Lung (tissue), 12 donors: Measurements from ENCODE around the gene CSAG2. TPM values are rescaled to one million over a fixed set of nuclear protein-coding genes. Genes with fewer than 3 reads are reported as not detected.
"Not testable (repeated sequence)": the region's sequence is repeated elsewhere in the genome, so short reads cannot be mapped to it uniquely, and the experiment has no call there.

Source experiments
- ATAC-seq: fragments of 200-7000 bp; cut with Tn5 transposase; one replicate; pipeline ENCODE4 v1.9.1; 2020; ENCODE audit warnings: moderate number of reproducible peaks; ENCODE audit not compliant: insufficient read depth, low FRiP score
- DNase-seq, 3 donors: peaks; one replicate each; pipeline ENCODE4 v3.0.0-alpha.2; 2013 to 2017
- H3K27ac ChIP-seq, 2 donors: one replicate each; pipeline ENCODE4 v1.5.1; 2013; ENCODE audit warnings: mild to moderate bottlenecking in 2 of 2, moderate library complexity in 2 of 2, control low read depth in 1 of 2, inconsistent platforms in 1 of 2, low read depth in 1 of 2, low read length in 1 of 2
- H3K27me3 ChIP-seq, 3 donors: one replicate each; pipeline ENCODE4 v1.5.1; 2013; ENCODE audit warnings: low read length in 2 of 3; ENCODE audit not compliant: control insufficient read depth in 3 of 3, insufficient read depth in 3 of 3
- H3K36me3 ChIP-seq, 4 donors: one replicate each; pipeline ENCODE4 v1.5.1; 2013; ENCODE audit warnings: low read length in 4 of 4, mild to moderate bottlenecking in 1 of 4, moderate library complexity in 1 of 4; ENCODE audit not compliant: control insufficient read depth in 4 of 4, insufficient read depth in 4 of 4
- H3K4me1 ChIP-seq, 5 donors: one replicate each; pipeline ENCODE4 v1.5.1; 2013; ENCODE audit warnings: low read length in 5 of 5, mild to moderate bottlenecking in 2 of 5, moderate library complexity in 1 of 5; ENCODE audit not compliant: control insufficient read depth in 5 of 5, insufficient read depth in 5 of 5
- H3K4me3 ChIP-seq: one replicate; pipeline ENCODE4 v1.5.1; 2013; ENCODE audit warnings: mild to moderate bottlenecking, control low read depth, moderate library complexity
- H3K9ac ChIP-seq, 2 donors: one replicate each; pipeline ENCODE4 v1.5.1; 2013; ENCODE audit warnings: low read length in 2 of 2, control low read depth in 1 of 2; ENCODE audit not compliant: insufficient read depth in 1 of 2
- H3K9me3 ChIP-seq, 4 donors: one replicate each; pipeline ENCODE4 v1.5.1; 2013; ENCODE audit warnings: low read length in 3 of 4, mild to moderate bottlenecking in 1 of 4, moderate library complexity in 1 of 4; ENCODE audit not compliant: control insufficient read depth in 4 of 4, insufficient read depth in 3 of 4
- CTCF ChIP-seq: IDR thresholded peaks from 2 replicates; pipeline ENCODE4 v1.5.1; 2012; ENCODE audit warnings: mild to moderate bottlenecking; ENCODE audit errors: control extremely low read depth, extremely low read depth
- WGBS, 2 donors: extraction: QIAGEN DNeasy Blood & Tissue Kit; methylation state at CpG; one replicate each; pipeline ENCODE4 v1.1.7; 2013; 5-methylcytosine and 5-hydroxymethylcytosine counted together
- polyA plus RNA-seq, 2 donors: library from polyadenylated mRNA; stranded (reverse); fragments of 200-250 nt; gene quantifications; one replicate each; pipeline ENCODE4 v1.2.1, GENCODE V29; 2013
- total RNA-seq, 2 donors: library from RNA; depleted of rRNA in 1 of 2; stranded (reverse); fragments of >200 nt in 1 of 2; gene quantifications; one replicate each; pipeline ENCODE4 v1.2.1, GENCODE V29; 2014 to 2021
- donor health status: control.
- donor health status: control.
- donor health status: Bipolar disorder and iron deficiency.
- donor health status: healthy.
- donor health status: DM: yes; HTN: yes; CAD: no.

The CSAG2 gene
- total and polyA plus RNA-seq, 4 donors, result not detected

- H3K9me3 ChIP-seq, H3K27me3 ChIP-seq, DNase-seq, H3K9ac ChIP-seq, ATAC-seq, H3K4me1 ChIP-seq, H3K36me3 ChIP-seq, H3K4me3 ChIP-seq, H3K27ac ChIP-seq: not testable (repeated sequence)
- 86 to 100% methylated on average over 2 to 3 of the region's 3 CpGs for WGBS, 2 donors
These were observed 34.4 kb downstream of the CSAG2 start for GRCh38 chrX:152674652-152675051.

- WGBS, 2 donors, result 67 to 71% methylated on average over 2 of the region's 2 CpGs
- no peaks in the 10 kb centered on the region for H3K36me3 ChIP-seq
- no peak overlapping the region for H3K27ac ChIP-seq
- H3K9me3 ChIP-seq, result no peaks in the 10 kb centered on the region
- H3K4me3 ChIP-seq, result no peak overlapping the region
- no peaks in the 10 kb centered on the region for H3K27me3 ChIP-seq
- no peak overlapping the region for H3K9ac ChIP-seq
- no peak for ATAC-seq
- no peak for DNase-seq
- no peak for TF ChIP-seq CTCF
- no peaks in the 10 kb centered on the region for H3K4me1 ChIP-seq
These were observed 34.9 kb downstream of the CSAG2 start for GRCh38 chrX:152674135-152674534.

GRCh38 chrX:152663086-152663485, 46.0 kb downstream of the CSAG2 start:
- Histone ChIP-seq H3K9me3 (peaks cover 0 to 13% (median 5%) of the 10 kb centered on the region in 4 donors), H3K9ac (no peak overlapping the region), H3K4me3 (no peak overlapping the region), H3K4me1 (no peaks in the 10 kb centered on the region), H3K27me3 (peaks cover 0 to 3% (median 0%) of the 10 kb centered on the region in 3 donors), H3K36me3 (no peaks in the 10 kb centered on the region), H3K27ac (no peak overlapping the region)
- no peak for ATAC-seq
- DNase-seq, result no peak
- TF ChIP-seq CTCF, result no peak
- 46 to 92% methylated on average over 3 to 4 of the region's 4 CpGs for WGBS, 2 donors

GRCh38 chrX:152658302-152658701, 50.8 kb downstream of the CSAG2 start:
- Histone ChIP-seq H3K9ac (no peak overlapping the region), H3K27me3 (peaks cover 0 to 3% (median 0%) of the 10 kb centered on the region in 3 donors), H3K4me3 (no peak overlapping the region), H3K27ac (no peak overlapping the region), H3K9me3 (peaks cover 0 to 7% (median 0%) of the 10 kb centered on the region in 4 donors), H3K4me1 (no peaks in the 10 kb centered on the region), H3K36me3 (no peaks in the 10 kb centered on the region)
- DNase-seq (no peak), ATAC-seq (no peak)
- WGBS, 2 donors, result 36 to 46% methylated on average over 2 of the region's 2 CpGs
- no peak for TF ChIP-seq CTCF

Other genes with a start within 250 kb of the CSAG2 start
- gene GABRQ, start 71.4 kb downstream of the CSAG2 start, total RNA-seq, result under 1 TPM in 1 of 2 donors, not detected in 1; 0.09 TPM
- not detected for gene GABRQ, start 71.4 kb downstream of the CSAG2 start, polyA plus RNA-seq
- gene MAGEA3, start 10.5 kb downstream of the CSAG2 start, total RNA-seq, result not detected
- gene MAGEA3, start 10.5 kb downstream of the CSAG2 start, polyA plus RNA-seq, result not detected
- not detected for gene MAGEA2B, start 5.4 kb upstream of the CSAG2 start, total RNA-seq
- not detected for gene MAGEA2B, start 5.4 kb upstream of the CSAG2 start, polyA plus RNA-seq
- not detected for gene CSAG1, start 24.4 kb upstream of the CSAG2 start, total RNA-seq
- gene CSAG1, start 24.4 kb upstream of the CSAG2 start, polyA plus RNA-seq, result not detected
- gene MAGEA12, start 24.5 kb upstream of the CSAG2 start, total RNA-seq, result not detected
- gene MAGEA12, start 24.5 kb upstream of the CSAG2 start, polyA plus RNA-seq, result not detected
- gene MAGEA2, start 44.6 kb upstream of the CSAG2 start, total RNA-seq, result not detected
- gene MAGEA2, start 44.6 kb upstream of the CSAG2 start, polyA plus RNA-seq, result not detected
- not detected for gene CSAG3, start 49.9 kb upstream of the CSAG2 start, total RNA-seq
- not detected for gene CSAG3, start 49.9 kb upstream of the CSAG2 start, polyA plus RNA-seq
- gene MAGEA6, start 60.4 kb upstream of the CSAG2 start, total RNA-seq, result not detected
- not detected for gene MAGEA6, start 60.4 kb upstream of the CSAG2 start, polyA plus RNA-seq
- 10 to 100 TPM; 65.7 to 67.9 TPM for gene CETN2, start 121.5 kb upstream of the CSAG2 start, total RNA-seq
- gene CETN2, start 121.5 kb upstream of the CSAG2 start, polyA plus RNA-seq, result 10 to 100 TPM; 47.7 to 81.8 TPM
- 10 to 100 TPM; 12.8 to 28.2 TPM for gene NSDHL, start 121.8 kb upstream of the CSAG2 start, total RNA-seq
- 10 to 100 TPM; 22.5 to 33.4 TPM for gene NSDHL, start 121.8 kb upstream of the CSAG2 start, polyA plus RNA-seq
- 10 to 100 TPM; 14.7 to 15.8 TPM for gene ZNF185, start 188.8 kb upstream of the CSAG2 start, total RNA-seq
- 1 to 10 TPM; 6.1 to 6.7 TPM for gene ZNF185, start 188.8 kb upstream of the CSAG2 start, polyA plus RNA-seq